SK-N-SH (cell line): Measurements from ENCODE around the gene SLC6A16.

ENCODE experiments used
- CTCF ChIP-seq: fragments of 200-600 bp; sonication (generic); IDR thresholded peaks from 2 replicates; pipeline ENCODE4 v1.6.1; 2017; ENCODE audit warnings: antibody characterized with exemption, mild to moderate bottlenecking, moderate library complexity
- ELF1 ChIP-seq: IDR thresholded peaks from 2 replicates; pipeline ENCODE4 v1.4.0; 2012
- EP300 ChIP-seq, 2 experiments: IDR thresholded peaks; 2 replicates each; pipeline versions ENCODE4 v1.4.0 to v1.6.1; 2012; ENCODE audit warnings: borderline replicate concordance in 1 of 2, low read depth in 1 of 2, low read length in 1 of 2
- FOXJ3 ChIP-seq: sonication (generic); formaldehyde crosslinking; IDR thresholded peaks from 2 replicates; pipeline ENCODE4 v1.5.1; 2020; ENCODE audit warnings: mild to moderate bottlenecking, missing genetic modification reagents
- NRF1 ChIP-seq: IDR thresholded peaks from 2 replicates; pipeline ENCODE4 v1.6.1; 2012; ENCODE audit warnings: low read depth, mild to moderate bottlenecking, low read length
- RCOR1 ChIP-seq: fragments of 150-350 bp; IDR thresholded peaks from 2 replicates; pipeline ENCODE4 v1.6.1; 2017; ENCODE audit warnings: antibody characterized with exemption, low read length
- REST ChIP-seq: IDR thresholded peaks from 2 replicates; pipeline ENCODE4 v1.6.1; 2012; ENCODE audit warnings: mild to moderate bottlenecking, low read depth, low read length, moderate library complexity
- TCF12 ChIP-seq: IDR thresholded peaks from 2 replicates; pipeline ENCODE4 v1.4.0; 2012
- YY1 ChIP-seq: IDR thresholded peaks from 2 replicates; pipeline ENCODE4 v1.4.0; 2012; ENCODE audit warnings: low read depth, mild to moderate bottlenecking

- TF ChIP-seq CTCF (no peak), TCF12 (no peak), ELF1 (no peak), REST (no peak), NRF1 (no peak), EP300 (IDR thresholded peaks at IDR 0.05; ENCODE audit: borderline replicate concordance in 1 of 2, low read depth in 1 of 2, low read length in 1 of 2) (no peak), RCOR1 (no peak), YY1 (no peak), FOXJ3 (CRISPR knock-in tag) (no peak)
Measured at GRCh38 chr19:49261602-49262001, 63.4 kb downstream of the SLC6A16 start.
